Endodermal cell (in vitro differentiated cells): Measurements from ENCODE around the gene MYCL. TPM values are rescaled to one million over a fixed set of nuclear protein-coding genes. Genes with fewer than 3 reads are reported as not detected.

ENCODE experiments used
- DNase-seq: peaks from one replicate; pipeline ENCODE4 v3.0.0-alpha.2; 2017
- H3K27ac ChIP-seq: 2 replicates; pipeline ENCODE4 v1.5.1; 2013; ENCODE audit warnings: mild to moderate bottlenecking, low read depth, low read length, moderate library complexity
- H3K27me3 ChIP-seq: 2 replicates; pipeline ENCODE4 v1.6.1; 2013; ENCODE audit warnings: mild to moderate bottlenecking, low read length, moderate library complexity; ENCODE audit not compliant: insufficient read depth, control insufficient read depth, poor library complexity, severe bottlenecking
- H3K36me3 ChIP-seq: 2 replicates; pipeline ENCODE4 v1.7.0; 2013; ENCODE audit warnings: mild to moderate bottlenecking, low read length, moderate library complexity; ENCODE audit not compliant: control insufficient read depth, insufficient read depth
- H3K4me1 ChIP-seq: one replicate; pipeline ENCODE4 v1.7.0; 2013; ENCODE audit warnings: low read length; ENCODE audit not compliant: control insufficient read depth, insufficient read depth
- H3K4me3 ChIP-seq: 2 replicates; pipeline ENCODE4 v1.5.1; 2013; ENCODE audit warnings: mild to moderate bottlenecking, low read length, moderate library complexity
- H3K9ac ChIP-seq: 2 replicates; pipeline ENCODE4 v1.6.1; 2013; ENCODE audit warnings: mild to moderate bottlenecking, low read length, moderate library complexity; ENCODE audit not compliant: poor library complexity, severe bottlenecking; ENCODE audit errors: extremely low read depth
- H3K9me3 ChIP-seq: 2 replicates; pipeline ENCODE4 v1.6.1; 2013; ENCODE audit warnings: mild to moderate bottlenecking, low read length, moderate library complexity; ENCODE audit not compliant: control insufficient read depth
- H3K27ac Mint-ChIP-seq: 2 replicates; pipeline ENCODE4 v1.8.0; 2020; ENCODE audit warnings: mixed read lengths
- H3K27me3 Mint-ChIP-seq: 2 replicates; pipeline ENCODE4 v1.8.0; 2021; ENCODE audit warnings: mild to moderate bottlenecking, mixed read lengths; ENCODE audit not compliant: insufficient read depth
- H3K36me3 Mint-ChIP-seq: 2 replicates; pipeline ENCODE4 v1.8.0; 2020; ENCODE audit warnings: low read depth, mixed read lengths
- H3K4me1 Mint-ChIP-seq: 2 replicates; pipeline ENCODE4 v1.8.0; 2020; ENCODE audit warnings: mixed read lengths
- H3K4me3 Mint-ChIP-seq: 2 replicates; pipeline ENCODE4 v1.8.0; 2020; ENCODE audit warnings: mild to moderate bottlenecking, moderate library complexity, mixed read lengths
- H3K9me3 Mint-ChIP-seq: 2 replicates; pipeline ENCODE4 v1.8.0; 2020; ENCODE audit warnings: mild to moderate bottlenecking, mixed read lengths
- CTCF ChIP-seq: fragments of 200-600 bp; sonication (generic); conservative IDR thresholded peaks from 2 replicates; pipeline ENCODE4 v1.5.0; 2021; ENCODE audit warnings: antibody characterized with exemption, mild to moderate bottlenecking
- WGBS, 2 experiments: methylation state at CpG; one replicate each; pipeline versions ENCODE4 v1.1.5 to v1.1.7; 2013; ENCODE audit warnings: missing lambda C conversion rate in 2 of 2, mixed read lengths in 1 of 2; ENCODE audit not compliant: insufficient coverage in 1 of 2, insufficient read length in 1 of 2; 5-methylcytosine and 5-hydroxymethylcytosine counted together
- long read RNA-seq, 4 experiments: library from polyadenylated mRNA in 2 of 4; library from RNA in 1 of 4; library from capped mRNA in 1 of 4; stranded (forward) in 3 of 4; unstranded in 1 of 4; transcript quantifications; one replicate each; pipeline ENCODE4 v2.0.0, GENCODE V29; 2020 to 2021; ENCODE audit warnings: inconsistent platforms in 1 of 4
- polyA plus RNA-seq, 2 experiments: library from polyadenylated mRNA; stranded (reverse); fragments of 50-300 nt; gene quantifications; one replicate each; pipeline ENCODE4 v1.2.3, GENCODE V29; 2013
- total RNA-seq, 2 donors: library from RNA; stranded (reverse); fragmentation: NEBNext Ultra II Directional in 1 of 2; extraction: Animal tissue kit (Norgen Biotek cat#: 25700) in 1 of 2; gene quantifications; 2 replicates in 1 of 2; 3 replicates in 1 of 2; pipeline ENCODE4 v1.2.1, GENCODE V29; 2021

MYCL gene, protein sequence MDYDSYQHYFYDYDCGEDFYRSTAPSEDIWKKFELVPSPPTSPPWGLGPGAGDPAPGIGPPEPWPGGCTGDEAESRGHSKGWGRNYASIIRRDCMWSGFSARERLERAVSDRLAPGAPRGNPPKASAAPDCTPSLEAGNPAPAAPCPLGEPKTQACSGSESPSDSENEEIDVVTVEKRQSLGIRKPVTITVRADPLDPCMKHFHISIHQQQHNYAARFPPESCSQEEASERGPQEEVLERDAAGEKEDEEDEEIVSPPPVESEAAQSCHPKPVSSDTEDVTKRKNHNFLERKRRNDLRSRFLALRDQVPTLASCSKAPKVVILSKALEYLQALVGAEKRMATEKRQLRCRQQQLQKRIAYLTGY
- total RNA-seq, result 10 to 100 TPM; 35.0 to 39.5 TPM
- 44.2 TPM for polyA plus RNA-seq (2013, experiment 1 of 2)
- polyA plus RNA-seq (2013, experiment 2 of 2), result 38.5 TPM
- long read RNA-seq, experiment 1, partial matches to known transcripts, result 0 of 14 reads
- long read RNA-seq, experiment 1, other reads (novel, unspliced or antisense), result 9 of 14 reads
- long read RNA-seq, experiment 2, transcript MYCL-202 (2 exons, 1,688 nt), result major isoform, 73 of 139 reads
- long read RNA-seq, experiment 2, transcript MYCL-203 (3 exons, 3,256 nt), result minor isoform, 52 of 139 reads
- long read RNA-seq, experiment 2, partial matches to known transcripts, result 0 of 139 reads
- long read RNA-seq, experiment 2, other reads (novel, unspliced or antisense), result 13 of 139 reads
- long read RNA-seq, experiment 3, transcript MYCL-203 (3 exons, 3,256 nt), result major isoform, 68 of 94 reads
- long read RNA-seq, experiment 3, transcript MYCL-202 (2 exons, 1,688 nt), result minor isoform, 18 of 94 reads
- long read RNA-seq, experiment 3, partial matches to known transcripts, result 0 of 94 reads
- long read RNA-seq, experiment 3, other reads (novel, unspliced or antisense), result 5 of 94 reads
- long read RNA-seq, experiment 4, result 0 reads

- peaks cover 36% of the 10 kb centered on the region for H3K4me1 Mint-ChIP-seq
- Histone ChIP-seq H3K9me3 (no peaks in the 10 kb centered on the region), H3K27ac (peak within 1 kb of the TSS; percentile 44), H3K9ac (peak within 1 kb of the TSS; percentile 96), H3K27me3 (peaks cover 20% of the 10 kb centered on the region), H3K4me1 (peaks cover 16% of the 10 kb centered on the region), H3K4me3 (peak within 1 kb of the TSS; percentile 84), H3K36me3 (no peaks in the 10 kb centered on the region)
- peaks cover 35% of the 10 kb centered on the region for H3K27me3 Mint-ChIP-seq
- H3K9me3 Mint-ChIP-seq, result no peaks in the 10 kb centered on the region
- peak within 1 kb of the TSS; percentile 80 for H3K4me3 Mint-ChIP-seq
- DNase-seq, result peak; percentile 98
- TF ChIP-seq CTCF, result peak; percentile 94
- peak within 1 kb of the TSS; percentile 96 for H3K27ac Mint-ChIP-seq
- H3K36me3 Mint-ChIP-seq, result peaks cover 7% of the 10 kb centered on the region
- 0% methylated on average over 37 to 92 of the region's 92 CpGs for WGBS, 2 experiments
Measured at GRCh38 chr1:39901714-39902459, at the start of gene MYCL. MYCL (minus strand) TSS chr1:39901917; CDS start chr1:39901434, 483 bp downstream.

DNA sequence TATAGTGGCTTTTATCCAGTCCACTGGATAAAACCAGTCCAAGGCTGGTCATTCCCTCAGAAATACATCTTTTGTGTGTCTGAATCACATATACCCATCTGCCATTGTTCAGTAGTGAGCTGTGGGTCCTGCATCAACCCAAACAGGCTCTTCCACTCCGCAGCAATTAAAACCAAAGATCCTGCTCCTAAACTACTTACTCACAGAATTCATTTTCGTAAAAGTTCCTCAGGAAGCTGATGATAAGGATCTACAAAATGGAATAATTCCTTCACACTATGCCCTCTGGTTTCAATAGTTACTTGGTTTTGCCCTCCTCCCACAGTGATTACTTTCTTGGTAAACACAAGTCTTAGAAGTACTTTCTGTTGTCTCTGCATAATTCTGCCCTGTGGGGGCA, 48.2 kb upstream of the MYCL start:
- peaks cover 6% of the 10 kb centered on the region for H3K4me1 Mint-ChIP-seq
- H3K36me3 ChIP-seq, result no peaks in the 10 kb centered on the region
- H3K9me3 ChIP-seq, result peaks cover 8% of the 10 kb centered on the region
- peaks cover 2% of the 10 kb centered on the region for H3K9me3 Mint-ChIP-seq
- peak; percentile 30 for TF ChIP-seq CTCF
- peaks cover 10% of the 10 kb centered on the region for H3K27me3 ChIP-seq
- H3K27ac Mint-ChIP-seq, result no peak overlapping the region
- peaks cover 25% of the 10 kb centered on the region for H3K27me3 Mint-ChIP-seq
- no peak for DNase-seq
- no peak overlapping the region for H3K4me3 ChIP-seq
- H3K27ac ChIP-seq, result no peak overlapping the region
- H3K4me3 Mint-ChIP-seq, result no peak overlapping the region
- 88 to 91% methylated on average over 2 of the region's 2 CpGs for WGBS, 2 experiments
- H3K4me1 ChIP-seq, result no peaks in the 10 kb centered on the region
- no peaks in the 10 kb centered on the region for H3K36me3 Mint-ChIP-seq
- H3K9ac ChIP-seq, result no peak overlapping the region

GRCh38 chr1:39947260-39947659, 45.5 kb upstream of the MYCL start:
- 91 to 95% methylated on average over 4 of the region's 4 CpGs for whole genome bisulfite sequencing, 2 experiments
- no peaks in the 10 kb centered on the region for H3K36me3 Mint-ChIP-seq

More at GRCh38 chr1:39947260-39947659, 45.5 kb upstream of the MYCL start:
- no peaks in the 10 kb centered on the region for H3K27me3 ChIP-seq
- no peak overlapping the region for H3K9ac ChIP-seq
- Mint-ChIP-seq H3K4me1 (peaks cover 20% of the 10 kb centered on the region), H3K9me3 (peaks cover 2% of the 10 kb centered on the region), H3K27me3 (peaks cover 3% of the 10 kb centered on the region), H3K4me3 (no peak overlapping the region), H3K27ac (no peak overlapping the region)
- H3K9me3 ChIP-seq, result peaks cover 8% of the 10 kb centered on the region
- H3K36me3 ChIP-seq, result no peaks in the 10 kb centered on the region
- no peak for TF ChIP-seq CTCF
- no peak overlapping the region for H3K27ac ChIP-seq
- DNase-seq, result no peak
- no peak overlapping the region for H3K4me3 ChIP-seq
- H3K4me1 ChIP-seq, result peaks cover 12% of the 10 kb centered on the region
